ENCODE data around the gene PLCB1.
"Not testable (repeated sequence)": the region's sequence is repeated elsewhere in the genome, so short reads cannot be mapped to it uniquely, and the experiment has no call there.

The PLCB1 gene

GRCh38 chr20:8094850-8095249 is 37.2 kb upstream of the PLCB1 start:
- H4K20me1 ChIP-seq (ENCODE audit: insufficient read depth): no peaks in the 10 kb centered on the region
- no peak overlapping the region for H3K27ac ChIP-seq
- H3K27me3 ChIP-seq (ENCODE audit: insufficient read depth, low read depth): no peaks in the 10 kb centered on the region
- H3K4me3 ChIP-seq (IDR thresholded peaks at IDR 0.05; ENCODE audit: insufficient read depth, low read depth, low read length): no peak overlapping the region
- H3K36me3 ChIP-seq (ENCODE audit: insufficient read depth): no peaks in the 10 kb centered on the region
- no peak overlapping the region for H3K9ac ChIP-seq
- no peak overlapping the region for H3K4me2 ChIP-seq
- no peaks in the 10 kb centered on the region for H3K4me1 ChIP-seq (ENCODE audit: low read depth, poor library complexity, severe bottlenecking)
- H3K79me2 ChIP-seq (ENCODE audit: insufficient read depth, low read depth): no peaks in the 10 kb centered on the region
- H2AFZ ChIP-seq (ENCODE audit: low read depth): no peak overlapping the region
- no peak for TF ChIP-seq CTCF (conservative IDR thresholded peaks at IDR 0.05; ENCODE audit: low read depth, low read length)

- Histone ChIP-seq H4K20me1 (ENCODE audit: insufficient read depth) (no peaks in the 10 kb centered on the region), H3K4me3 (IDR thresholded peaks at IDR 0.05; ENCODE audit: insufficient read depth, low read depth, low read length) (no peak overlapping the region), H3K27me3 (ENCODE audit: insufficient read depth, low read depth) (no peaks in the 10 kb centered on the region), H3K79me2 (ENCODE audit: insufficient read depth, low read depth) (no peaks in the 10 kb centered on the region), H3K27ac (no peak overlapping the region), H3K4me1 (ENCODE audit: low read depth, poor library complexity, severe bottlenecking) (no peaks in the 10 kb centered on the region), H3K9ac (no peak overlapping the region), H3K4me2 (no peak overlapping the region), H2AFZ (ENCODE audit: low read depth) (no peak overlapping the region), H3K36me3 (ENCODE audit: insufficient read depth) (no peaks in the 10 kb centered on the region)
- TF ChIP-seq CTCF (conservative IDR thresholded peaks at IDR 0.05; ENCODE audit: low read depth, low read length): no peak
Measured at GRCh38 chr20:8095648-8096572, 36.2 kb upstream of the PLCB1 start.

- Histone ChIP-seq H3K79me2 (ENCODE audit: insufficient read depth, low read depth) (no peaks in the 10 kb centered on the region), H3K36me3 (ENCODE audit: insufficient read depth) (no peaks in the 10 kb centered on the region), H3K4me1 (ENCODE audit: low read depth, poor library complexity, severe bottlenecking) (no peaks in the 10 kb centered on the region), H3K9ac (no peak overlapping the region), H3K27me3 (ENCODE audit: insufficient read depth, low read depth) (no peaks in the 10 kb centered on the region), H3K4me3 (IDR thresholded peaks at IDR 0.05; ENCODE audit: insufficient read depth, low read depth, low read length) (no peak overlapping the region), H3K4me2 (no peak overlapping the region), H2AFZ (ENCODE audit: low read depth) (no peak overlapping the region), H3K27ac (no peak overlapping the region), H4K20me1 (ENCODE audit: insufficient read depth) (no peaks in the 10 kb centered on the region)
- no peak for TF ChIP-seq CTCF (conservative IDR thresholded peaks at IDR 0.05; ENCODE audit: low read depth, low read length)
Measured at GRCh38 chr20:8097307-8097706, 34.8 kb upstream of the PLCB1 start.

GRCh38 chr20:8104252-8104651 is 27.8 kb upstream of the PLCB1 start:
- Histone ChIP-seq H3K36me3 (ENCODE audit: insufficient read depth) (no peaks in the 10 kb centered on the region), H3K4me2 (no peak overlapping the region), H3K27ac (no peak overlapping the region), H4K20me1 (ENCODE audit: insufficient read depth) (no peaks in the 10 kb centered on the region), H3K9ac (no peak overlapping the region), H3K4me1 (ENCODE audit: low read depth, poor library complexity, severe bottlenecking) (no peaks in the 10 kb centered on the region), H3K27me3 (ENCODE audit: insufficient read depth, low read depth) (no peaks in the 10 kb centered on the region), H2AFZ (ENCODE audit: low read depth) (no peak overlapping the region), H3K4me3 (IDR thresholded peaks at IDR 0.05; ENCODE audit: insufficient read depth, low read depth, low read length) (no peak overlapping the region), H3K79me2 (ENCODE audit: insufficient read depth, low read depth) (no peaks in the 10 kb centered on the region)
- TF ChIP-seq CTCF (conservative IDR thresholded peaks at IDR 0.05; ENCODE audit: low read depth, low read length): no peak

GRCh38 chr20:8114612-8115011 is 17.5 kb upstream of the PLCB1 start:
- not testable (repeated sequence) for H3K4me2 ChIP-seq; H3K27ac ChIP-seq; H3K79me2 ChIP-seq (ENCODE audit: insufficient read depth, low read depth); H3K36me3 ChIP-seq (ENCODE audit: insufficient read depth); H3K27me3 ChIP-seq (ENCODE audit: insufficient read depth, low read depth); H3K4me1 ChIP-seq (ENCODE audit: low read depth, poor library complexity, severe bottlenecking); H4K20me1 ChIP-seq (ENCODE audit: insufficient read depth); H3K9ac ChIP-seq; H2AFZ ChIP-seq (ENCODE audit: low read depth); H3K4me3 ChIP-seq (IDR thresholded peaks at IDR 0.05; ENCODE audit: insufficient read depth, low read depth, low read length)

Data from KMS-11 (cell line).